Measurements from ENCODE around the gene HBZ.
"Not testable (repeated sequence)": the region's sequence is repeated elsewhere in the genome, so short reads cannot be mapped to it uniquely, and the experiment has no call there.

Gene HBZ

DNA sequence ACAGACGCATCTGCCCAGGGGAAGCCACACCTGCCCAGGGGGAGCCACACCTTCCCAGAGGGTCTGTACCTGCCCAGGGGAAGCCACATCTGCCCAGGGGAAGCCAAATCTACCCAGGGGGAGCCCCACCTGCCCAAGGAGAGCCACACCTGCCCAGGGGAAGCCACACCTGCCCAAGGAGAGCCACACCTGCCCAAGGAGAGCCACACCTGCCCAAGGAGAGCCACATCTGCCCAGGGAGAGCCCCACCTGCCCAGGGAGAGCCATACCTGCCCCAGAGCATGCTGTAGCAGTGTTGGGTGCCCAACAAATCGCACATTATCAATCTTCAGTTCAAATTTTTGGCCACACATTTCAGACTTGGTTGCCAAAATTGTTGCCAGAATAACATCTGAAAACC is 33.6 kb upstream of the HBZ start:
- Histone ChIP-seq H3K27me3 (ENCODE audit: control insufficient read depth, insufficient read depth, low read length) (no peaks in the 10 kb centered on the region), H3K36me3 (ENCODE audit: control insufficient read depth, insufficient read depth, low read length) (no peaks in the 10 kb centered on the region), H3K4me1 (ENCODE audit: control insufficient read depth, insufficient read depth, low read length) (no peaks in the 10 kb centered on the region; the same call in 1 of the 2 replicates), H3K27ac (ENCODE audit: low read length) (no peak overlapping the region), H3K4me3 (ENCODE audit: low read length) (no peak overlapping the region), H3K9me3 (ENCODE audit: control insufficient read depth, insufficient read depth, low read length) (no peaks in the 10 kb centered on the region)
- WGBS (ENCODE audit: insufficient coverage, insufficient read length), result no CpG with 5 or more reads among the region's 2 CpGs
- no peak for DNase-seq (ENCODE audit: low read depth, low spot score)

DNA sequence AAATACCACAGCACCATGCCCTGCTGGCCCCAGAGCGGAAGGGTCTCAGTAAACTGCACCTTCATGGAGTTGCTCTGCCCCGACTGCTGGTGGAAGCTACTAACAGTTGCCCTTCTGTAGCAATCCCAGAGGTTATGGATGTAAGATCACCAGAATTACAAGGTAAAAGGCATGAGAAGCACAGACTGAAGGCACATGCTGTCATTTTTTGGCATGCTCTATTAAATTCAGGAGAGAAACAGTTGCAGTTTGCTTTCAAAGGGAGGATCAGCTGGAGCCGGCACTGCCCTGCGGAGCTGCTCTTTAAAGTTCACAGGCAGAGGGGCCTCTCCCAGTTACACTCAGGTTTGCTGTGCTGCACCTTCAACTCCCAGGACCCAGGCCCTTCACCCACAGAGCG is 33.1 kb upstream of the HBZ start:
- no peaks in the 10 kb centered on the region for H3K9me3 ChIP-seq (ENCODE audit: control insufficient read depth, insufficient read depth, low read length)
- no CpG with 5 or more reads among the region's 5 CpGs for WGBS (ENCODE audit: insufficient coverage, insufficient read length)
- no peaks in the 10 kb centered on the region for H3K36me3 ChIP-seq (ENCODE audit: control insufficient read depth, insufficient read depth, low read length)
- no peak overlapping the region for H3K4me3 ChIP-seq (ENCODE audit: low read length)
- no peaks in the 10 kb centered on the region; the same call in 1 of the 2 replicates for H3K4me1 ChIP-seq (ENCODE audit: control insufficient read depth, insufficient read depth, low read length)
- no peaks in the 10 kb centered on the region for H3K27me3 ChIP-seq (ENCODE audit: control insufficient read depth, insufficient read depth, low read length)
- DNase-seq (ENCODE audit: low read depth, low spot score), result no peak
- no peak overlapping the region for H3K27ac ChIP-seq (ENCODE audit: low read length)

DNA sequence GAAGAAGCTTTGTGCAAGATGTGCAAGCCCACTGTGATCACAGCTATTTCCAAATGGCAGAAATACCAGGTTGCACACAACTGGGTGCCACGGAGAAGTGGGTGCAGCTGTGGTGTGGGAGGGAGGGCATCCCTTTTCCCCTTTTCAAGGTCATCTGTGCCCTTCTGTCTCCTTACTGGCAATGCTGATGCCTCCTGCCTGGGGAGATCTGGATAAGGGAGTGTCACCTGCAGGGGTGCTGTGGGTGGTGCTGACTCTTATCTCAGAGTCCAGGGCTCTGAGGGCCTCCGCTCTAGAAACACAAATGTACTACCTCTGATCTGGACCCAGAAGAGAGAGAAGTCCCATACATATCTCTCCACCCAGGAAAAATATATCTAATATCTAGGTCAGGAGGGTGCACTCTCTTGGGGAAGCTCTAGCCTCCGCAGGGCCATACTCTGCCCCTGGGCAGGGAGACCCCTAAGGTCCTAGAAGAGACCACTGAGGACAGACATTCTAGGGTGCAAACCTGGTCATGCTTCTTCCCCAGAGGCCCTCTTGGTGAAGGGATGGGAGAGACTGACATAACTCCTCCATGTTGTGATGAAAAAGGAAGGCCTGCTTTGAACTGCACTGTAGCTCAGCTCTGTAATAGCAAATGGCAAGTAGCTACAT is 32.5 kb upstream of the HBZ start:
- Histone ChIP-seq H3K36me3 (ENCODE audit: control insufficient read depth, insufficient read depth, low read length) (no peaks in the 10 kb centered on the region), H3K9me3 (ENCODE audit: control insufficient read depth, insufficient read depth, low read length) (no peaks in the 10 kb centered on the region), H3K4me3 (ENCODE audit: low read length) (no peak overlapping the region), H3K27ac (ENCODE audit: low read length) (no peak overlapping the region), H3K4me1 (ENCODE audit: control insufficient read depth, insufficient read depth, low read length) (no peaks in the 10 kb centered on the region; the same call in 1 of the 2 replicates), H3K27me3 (ENCODE audit: control insufficient read depth, insufficient read depth, low read length) (no peaks in the 10 kb centered on the region)
- no peak for DNase-seq (ENCODE audit: low read depth, low spot score)
- WGBS (ENCODE audit: insufficient coverage, insufficient read length), result no CpG with 5 or more reads among the region's 3 CpGs

DNA sequence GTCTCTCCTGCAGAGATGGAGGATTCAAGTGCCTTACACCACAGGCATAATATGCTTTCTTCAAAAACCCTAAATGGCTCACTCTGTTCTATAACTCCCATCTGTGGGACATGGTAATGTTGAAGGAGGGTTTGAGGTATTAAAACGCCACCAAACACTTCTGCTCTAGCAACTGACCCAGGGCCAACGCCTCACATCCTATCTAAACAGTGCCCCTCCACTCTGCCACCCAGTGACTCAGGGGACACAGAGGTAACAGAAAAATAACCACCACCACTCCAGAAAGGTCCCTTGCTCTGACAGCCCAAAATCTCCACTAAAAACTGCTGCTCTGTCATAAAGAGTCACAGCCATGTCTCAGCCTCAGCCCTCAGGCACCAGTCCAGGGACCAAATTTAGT is 31.7 kb upstream of the HBZ start:
- no peaks in the 10 kb centered on the region; the same call in 1 of the 2 replicates for H3K4me1 ChIP-seq (ENCODE audit: control insufficient read depth, insufficient read depth, low read length)
- WGBS (ENCODE audit: insufficient coverage, insufficient read length), result no CpG with 5 or more reads among the region's 2 CpGs
- H3K4me3 ChIP-seq (ENCODE audit: low read length), result no peak overlapping the region
- no peak overlapping the region for H3K27ac ChIP-seq (ENCODE audit: low read length)
- H3K36me3 ChIP-seq (ENCODE audit: control insufficient read depth, insufficient read depth, low read length), result no peaks in the 10 kb centered on the region
- DNase-seq (ENCODE audit: low read depth, low spot score), result no peak
- H3K27me3 ChIP-seq (ENCODE audit: control insufficient read depth, insufficient read depth, low read length), result no peaks in the 10 kb centered on the region
- H3K9me3 ChIP-seq (ENCODE audit: control insufficient read depth, insufficient read depth, low read length), result no peaks in the 10 kb centered on the region

DNA sequence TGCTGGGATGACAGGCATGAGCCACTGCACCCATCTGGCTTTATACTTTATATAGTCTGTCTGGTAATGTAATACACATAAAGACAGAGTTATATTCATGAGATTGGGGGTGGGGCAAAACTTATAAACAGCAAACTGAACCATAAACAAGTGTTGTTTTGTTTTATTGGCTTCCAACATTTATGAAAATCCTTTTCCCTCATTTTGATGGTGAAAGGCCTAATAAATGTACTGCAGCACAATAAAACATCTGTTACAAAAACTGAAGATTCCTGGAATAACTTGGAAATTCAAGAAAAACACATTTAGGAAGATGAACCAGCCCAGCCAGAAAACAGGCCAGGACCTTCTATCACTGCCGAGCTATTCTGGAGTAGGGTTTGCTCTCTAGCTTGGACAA is 30.1 kb upstream of the HBZ start:
- H3K4me3 ChIP-seq (ENCODE audit: low read length), result no peak overlapping the region
- no peak overlapping the region for H3K27ac ChIP-seq (ENCODE audit: low read length)
- H3K4me1 ChIP-seq (ENCODE audit: control insufficient read depth, insufficient read depth, low read length), result no peaks in the 10 kb centered on the region; the same call in 1 of the 2 replicates
- H3K9me3 ChIP-seq (ENCODE audit: control insufficient read depth, insufficient read depth, low read length), result no peaks in the 10 kb centered on the region
- H3K36me3 ChIP-seq (ENCODE audit: control insufficient read depth, insufficient read depth, low read length), result no peaks in the 10 kb centered on the region
- no CpG with 5 or more reads among the region's 1 CpG for WGBS (ENCODE audit: insufficient coverage, insufficient read length)
- no peak for DNase-seq (ENCODE audit: low read depth, low spot score)
- no peaks in the 10 kb centered on the region for H3K27me3 ChIP-seq (ENCODE audit: control insufficient read depth, insufficient read depth, low read length)

DNA sequence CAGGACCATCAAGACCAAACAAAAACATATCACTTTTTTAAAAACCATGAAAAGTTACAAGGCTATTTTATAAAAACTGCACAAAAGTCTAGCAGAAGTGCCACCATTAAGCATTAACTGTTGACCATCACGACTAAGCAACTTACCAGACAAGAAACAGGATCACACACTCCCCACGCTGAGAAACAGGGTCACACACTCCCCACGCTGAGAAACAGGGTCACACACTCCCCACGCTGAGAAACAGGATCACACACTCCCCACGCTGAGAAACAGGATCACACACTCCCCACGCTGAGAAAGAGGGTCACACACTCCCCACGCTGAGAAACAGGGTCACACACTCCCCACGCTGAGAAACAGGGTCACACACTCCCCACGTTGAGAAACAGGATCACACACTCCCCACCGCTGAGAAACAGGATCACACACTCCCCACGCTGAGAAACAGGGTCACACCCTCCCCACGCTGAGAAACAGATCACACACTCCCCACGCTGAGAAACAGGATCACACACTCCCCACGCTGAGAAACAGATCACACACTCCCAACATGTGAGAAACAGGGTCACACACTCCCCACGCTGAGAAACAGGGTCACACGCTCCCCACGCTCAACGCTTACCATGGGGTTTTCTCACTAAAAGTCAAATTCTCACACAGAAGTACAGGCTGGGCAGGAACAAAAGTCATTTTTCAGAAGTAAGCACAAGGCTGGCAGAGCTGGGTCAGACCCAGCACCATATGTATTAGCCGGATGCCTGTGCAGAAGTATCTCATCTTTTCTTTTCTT is 28.7 kb upstream of the HBZ start:
- no CpG with 5 or more reads among the region's 19 CpGs for WGBS (ENCODE audit: insufficient coverage, insufficient read length)
- not testable (repeated sequence) for H3K9me3 ChIP-seq (ENCODE audit: control insufficient read depth, insufficient read depth, low read length); DNase-seq (ENCODE audit: low read depth, low spot score)

DNA sequence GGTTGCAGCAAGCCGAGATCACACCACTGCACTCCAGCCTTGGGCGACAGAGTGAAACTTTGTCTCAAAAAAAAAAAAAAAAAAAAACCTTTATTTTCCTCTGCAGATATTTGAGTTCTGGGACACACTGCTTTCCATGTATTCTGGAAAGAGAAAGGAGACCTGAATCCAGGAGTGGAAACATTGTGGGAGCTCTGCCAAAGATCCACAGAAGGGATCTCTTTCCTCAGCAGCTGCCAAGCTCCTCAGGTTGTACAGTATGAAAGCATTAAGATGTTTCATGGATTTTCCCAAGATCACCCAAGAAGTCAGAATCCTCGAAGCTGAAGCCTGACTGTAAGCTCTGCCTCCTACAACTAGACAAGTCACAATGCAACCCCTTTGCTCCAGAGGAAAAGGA is 27.4 kb upstream of the HBZ start:
- no CpG with 5 or more reads among the region's 3 CpGs for WGBS (ENCODE audit: insufficient coverage, insufficient read length)
- H3K36me3 ChIP-seq (ENCODE audit: control insufficient read depth, insufficient read depth, low read length), result no peaks in the 10 kb centered on the region
- no peaks in the 10 kb centered on the region for H3K27me3 ChIP-seq (ENCODE audit: control insufficient read depth, insufficient read depth, low read length)
- no peak for DNase-seq (ENCODE audit: low read depth, low spot score)
- H3K4me1 ChIP-seq (ENCODE audit: control insufficient read depth, insufficient read depth, low read length), result no peaks in the 10 kb centered on the region
- no peak overlapping the region for H3K4me3 ChIP-seq (ENCODE audit: low read length)
- no peak overlapping the region for H3K27ac ChIP-seq (ENCODE audit: low read length)
- no peaks in the 10 kb centered on the region for H3K9me3 ChIP-seq (ENCODE audit: control insufficient read depth, insufficient read depth, low read length)

More for the DNA sequence above, 28.7 kb upstream of the HBZ start:
- not testable (repeated sequence) for H3K27me3 ChIP-seq (ENCODE audit: control insufficient read depth, insufficient read depth, low read length); H3K4me1 ChIP-seq (ENCODE audit: control insufficient read depth, insufficient read depth, low read length); H3K4me3 ChIP-seq (ENCODE audit: low read length); H3K36me3 ChIP-seq (ENCODE audit: control insufficient read depth, insufficient read depth, low read length); H3K27ac ChIP-seq (ENCODE audit: low read length)

DNA sequence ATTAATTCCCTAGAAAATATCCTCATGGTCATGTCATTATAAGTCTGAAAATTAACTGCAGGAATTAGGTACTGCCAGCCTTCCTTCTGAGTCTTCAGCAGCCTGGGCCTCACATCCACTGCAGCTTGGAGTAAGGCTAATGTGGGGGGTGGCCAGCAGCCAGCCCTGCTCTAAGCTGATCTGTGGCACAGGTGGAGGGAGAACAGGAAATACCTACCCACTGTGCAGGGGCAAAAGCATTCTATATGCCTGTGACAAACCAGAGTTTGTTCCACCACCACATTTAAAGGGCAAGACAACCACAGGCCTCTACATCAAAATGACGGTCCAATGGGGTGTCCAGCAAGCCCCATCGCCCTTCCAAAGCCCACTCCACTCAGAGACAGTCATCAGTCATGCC is 23.4 kb upstream of the HBZ start:
- no peaks in the 10 kb centered on the region for H3K9me3 ChIP-seq (ENCODE audit: control insufficient read depth, insufficient read depth, low read length)
- no peak overlapping the region for H3K27ac ChIP-seq (ENCODE audit: low read length)
- no peaks in the 10 kb centered on the region for H3K36me3 ChIP-seq (ENCODE audit: control insufficient read depth, insufficient read depth, low read length)
- H3K4me1 ChIP-seq (ENCODE audit: control insufficient read depth, insufficient read depth, low read length), result no peaks in the 10 kb centered on the region
- no peaks in the 10 kb centered on the region for H3K27me3 ChIP-seq (ENCODE audit: control insufficient read depth, insufficient read depth, low read length)
- no peak overlapping the region for H3K4me3 ChIP-seq (ENCODE audit: low read length)
- no CpG with 5 or more reads among the region's 2 CpGs for WGBS (ENCODE audit: insufficient coverage, insufficient read length)
- no peak for DNase-seq (ENCODE audit: low read depth, low spot score)

DNA sequence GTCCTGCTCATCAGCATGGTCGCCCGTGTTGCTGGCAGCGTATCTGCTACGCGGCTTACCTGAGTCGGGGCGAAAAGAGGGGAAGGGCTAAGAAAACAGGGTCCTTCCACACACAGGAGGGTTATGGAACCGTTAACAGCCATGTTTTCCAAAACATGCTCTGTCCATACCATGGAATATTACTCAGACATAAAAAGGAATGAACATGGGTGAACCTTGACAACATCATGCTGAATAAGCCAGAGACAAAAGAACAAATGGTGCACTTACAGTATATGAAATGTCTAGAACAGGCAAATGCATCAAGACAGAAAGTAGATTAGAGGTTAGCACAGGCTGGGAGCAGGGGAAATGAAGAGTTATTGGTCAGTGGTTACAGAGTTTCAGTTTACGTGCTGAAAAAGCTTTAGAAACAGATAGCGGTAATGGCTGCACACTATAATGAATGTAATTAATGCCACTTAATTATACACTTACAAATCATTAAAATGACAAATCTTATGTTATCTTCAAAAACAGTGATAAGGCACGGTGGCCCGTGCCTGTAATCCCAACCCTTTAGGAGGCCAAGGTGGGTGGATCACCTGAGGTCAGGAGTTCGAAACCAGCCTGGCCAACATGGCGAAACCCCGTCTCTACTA is 21.8 kb upstream of the HBZ start:
- no peaks in the 10 kb centered on the region for H3K27me3 ChIP-seq (ENCODE audit: control insufficient read depth, insufficient read depth, low read length)
- no peak overlapping the region for H3K4me3 ChIP-seq (ENCODE audit: low read length)
- H3K27ac ChIP-seq (ENCODE audit: low read length), result no peak overlapping the region
- no peak for DNase-seq (ENCODE audit: low read depth, low spot score)
- H3K9me3 ChIP-seq (ENCODE audit: control insufficient read depth, insufficient read depth, low read length), result no peaks in the 10 kb centered on the region
- WGBS (ENCODE audit: insufficient coverage, insufficient read length), result no CpG with 5 or more reads among the region's 15 CpGs
- no peaks in the 10 kb centered on the region for H3K4me1 ChIP-seq (ENCODE audit: control insufficient read depth, insufficient read depth, low read length)
- no peaks in the 10 kb centered on the region for H3K36me3 ChIP-seq (ENCODE audit: control insufficient read depth, insufficient read depth, low read length)

DNA sequence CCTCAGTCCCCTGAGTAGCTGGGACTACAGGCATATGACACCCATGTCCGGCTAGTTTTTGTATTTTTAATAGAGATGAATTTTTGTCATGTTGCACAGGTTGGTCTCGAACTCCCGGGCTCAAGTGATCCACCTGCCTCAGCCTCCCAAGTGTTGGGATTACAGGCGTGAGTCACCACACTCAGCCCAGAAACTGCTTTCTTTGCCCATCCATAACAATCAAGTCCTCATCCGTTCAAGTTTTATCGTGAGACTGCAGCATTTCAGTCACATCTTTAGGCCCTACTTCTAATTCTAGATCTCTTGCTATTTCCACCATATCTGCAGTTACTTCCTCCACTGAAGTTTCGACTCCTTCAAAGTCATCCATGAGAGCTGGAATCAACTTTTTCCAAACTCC is 20.3 kb upstream of the HBZ start:
- no peak overlapping the region for H3K4me3 ChIP-seq (ENCODE audit: low read length)
- H3K9me3 ChIP-seq (ENCODE audit: control insufficient read depth, insufficient read depth, low read length), result no peaks in the 10 kb centered on the region
- no peaks in the 10 kb centered on the region for H3K27me3 ChIP-seq (ENCODE audit: control insufficient read depth, insufficient read depth, low read length)
- H3K36me3 ChIP-seq (ENCODE audit: control insufficient read depth, insufficient read depth, low read length), result no peaks in the 10 kb centered on the region
- WGBS (ENCODE audit: insufficient coverage, insufficient read length), result no CpG with 5 or more reads among the region's 7 CpGs
- H3K27ac ChIP-seq (ENCODE audit: low read length), result no peak overlapping the region
- no peaks in the 10 kb centered on the region for H3K4me1 ChIP-seq (ENCODE audit: control insufficient read depth, insufficient read depth, low read length)
- DNase-seq (ENCODE audit: low read depth, low spot score), result no peak

Data from iPS DF 6.9 (cell line).